GM18526 (cell line): Measurements from ENCODE around the gene ANKFY1.

Experiments
- POLR2A ChIP-seq: IDR thresholded peaks from 3 replicates; pipeline ENCODE4 v1.6.1; 2011; ENCODE audit not compliant: insufficient read length; ENCODE audit errors: extremely low read depth

The ANKFY1 gene

GRCh38 chr17:4178651-4179050, 85.1 kb downstream of the ANKFY1 start:
- no peak for TF ChIP-seq POLR2A

GRCh38 chr17:4177806-4178205, 86.0 kb downstream of the ANKFY1 start:
- TF ChIP-seq POLR2A = no peak

- TF ChIP-seq POLR2A = no peak
These were observed 86.8 kb downstream of the ANKFY1 start for GRCh38 chr17:4176808-4177472.

- no peak for TF ChIP-seq POLR2A
These were observed 87.6 kb downstream of the ANKFY1 start for GRCh38 chr17:4175921-4176807.

- no peak for TF ChIP-seq POLR2A
These were observed 89.2 kb downstream of the ANKFY1 start for GRCh38 chr17:4174556-4174955.

DNA sequence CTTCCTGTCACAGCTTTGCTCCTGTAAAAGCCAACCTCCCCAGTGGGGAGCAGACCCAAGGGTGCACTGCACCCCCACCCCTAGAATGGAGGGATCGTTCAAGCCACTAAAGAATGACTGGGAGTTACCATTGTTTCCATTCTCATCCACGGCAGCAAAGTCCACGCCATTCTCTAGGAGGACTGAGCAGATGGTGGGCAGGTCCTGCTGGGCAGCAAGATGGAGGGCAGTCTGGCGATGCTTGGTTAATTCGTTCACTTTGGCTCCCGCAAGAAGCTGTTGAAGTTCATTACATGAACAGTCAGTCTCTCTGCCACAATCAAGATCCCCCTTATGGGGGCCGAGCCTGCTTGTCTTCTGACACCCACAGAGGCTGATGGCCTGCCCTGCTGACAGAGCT, 90.0 kb downstream of the ANKFY1 start:
- no peak for TF ChIP-seq POLR2A

DNA sequence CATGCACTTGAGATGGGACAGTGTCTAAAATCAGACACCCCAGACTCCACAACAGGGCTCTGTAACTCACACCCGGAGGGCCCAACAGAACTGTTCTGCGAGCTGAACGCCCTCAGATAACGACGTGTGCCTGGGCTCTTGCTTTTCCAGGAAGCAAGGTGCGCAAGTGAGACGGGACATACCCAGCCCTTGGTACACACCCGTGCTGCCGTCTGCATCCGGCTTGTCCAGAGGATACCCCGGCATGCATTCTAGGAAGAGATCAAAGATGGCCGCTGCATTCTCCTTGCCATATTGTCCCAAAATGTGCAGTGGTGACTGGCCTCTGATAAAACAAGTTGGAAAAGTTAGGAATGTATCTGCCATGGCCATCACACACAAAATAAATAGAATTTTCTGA, 91.4 kb downstream of the ANKFY1 start:
- TF ChIP-seq POLR2A = no peak

GRCh38 chr17:4170639-4171280, 93.0 kb downstream of the ANKFY1 start:
- TF ChIP-seq POLR2A = no peak

DNA sequence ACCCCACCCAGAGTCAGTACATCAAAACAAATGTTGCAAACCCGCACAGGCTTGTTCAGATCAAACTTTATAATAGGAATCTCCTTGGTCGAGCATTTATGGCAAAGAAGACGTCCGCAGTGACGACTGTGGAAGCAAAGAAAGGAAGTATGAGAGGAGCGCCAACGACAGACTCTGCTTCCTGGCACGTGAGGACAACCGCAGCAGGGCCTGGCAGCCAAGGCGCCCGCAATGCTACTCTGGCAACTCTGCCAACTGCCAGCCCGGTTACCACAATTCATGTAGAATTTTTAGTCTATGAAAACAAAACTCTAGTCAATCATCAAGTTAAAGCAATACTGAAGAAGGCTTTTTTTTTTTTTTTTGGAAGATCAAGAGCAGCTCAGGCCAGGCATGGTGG, 96.0 kb downstream of the ANKFY1 start:
- TF ChIP-seq POLR2A = no peak

DNA sequence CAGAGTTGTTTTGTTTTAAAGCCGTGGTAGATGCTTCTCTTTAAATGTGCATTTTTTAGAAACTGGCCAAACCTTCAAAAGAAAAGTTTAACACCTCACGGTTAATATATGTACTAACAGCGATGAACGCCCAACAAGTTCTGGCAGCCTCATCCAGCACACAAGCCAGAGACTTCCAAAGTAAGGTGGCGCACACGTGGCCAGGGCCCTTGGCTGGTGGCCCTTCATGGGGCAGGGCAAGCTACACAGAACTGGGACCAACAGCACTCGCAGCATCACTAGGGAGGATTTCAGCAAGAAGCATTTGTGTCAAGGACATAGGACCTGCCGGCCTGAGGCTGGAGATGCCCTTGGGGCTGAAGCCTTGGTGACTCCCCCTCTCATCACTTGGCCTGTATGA, 97.4 kb downstream of the ANKFY1 start:
- TF ChIP-seq POLR2A = no peak

DNA sequence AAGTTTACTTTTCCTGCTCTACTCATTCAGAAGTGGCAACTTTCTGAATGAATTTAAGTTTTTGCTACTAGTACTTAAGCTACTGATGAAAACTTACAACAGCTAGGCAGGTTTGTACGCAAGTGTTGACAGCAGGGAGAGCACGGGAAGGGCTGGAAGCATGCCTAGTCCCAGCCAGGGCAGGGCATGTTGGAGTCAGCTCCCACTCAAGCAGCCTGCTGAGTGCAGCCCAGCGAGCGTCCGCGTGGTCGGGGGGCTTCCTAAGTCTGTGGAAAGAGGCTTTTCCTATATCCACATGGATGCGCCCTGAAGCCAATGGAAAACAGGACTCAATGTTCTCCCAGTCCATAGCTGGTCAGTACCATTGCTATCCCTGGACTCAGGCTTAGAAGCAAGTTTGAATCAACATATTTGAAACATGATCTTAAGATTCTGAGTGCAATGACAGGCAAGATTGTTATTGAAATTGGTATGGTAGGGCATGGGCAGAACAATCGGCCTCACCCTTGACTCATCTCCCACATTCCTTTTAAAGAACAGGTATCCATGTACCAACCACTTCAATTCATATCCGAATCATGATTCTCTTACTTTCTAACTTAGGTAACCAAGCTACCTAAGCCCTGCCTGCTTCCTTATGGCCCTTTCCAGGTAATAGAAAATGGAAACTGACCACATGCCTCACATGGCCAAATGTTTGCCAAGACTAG, 98.3 kb downstream of the ANKFY1 start:
- no peak for TF ChIP-seq POLR2A

- TF ChIP-seq POLR2A = no peak
These were observed 99.8 kb downstream of the ANKFY1 start for GRCh38 chr17:4163951-4164350.

DNA sequence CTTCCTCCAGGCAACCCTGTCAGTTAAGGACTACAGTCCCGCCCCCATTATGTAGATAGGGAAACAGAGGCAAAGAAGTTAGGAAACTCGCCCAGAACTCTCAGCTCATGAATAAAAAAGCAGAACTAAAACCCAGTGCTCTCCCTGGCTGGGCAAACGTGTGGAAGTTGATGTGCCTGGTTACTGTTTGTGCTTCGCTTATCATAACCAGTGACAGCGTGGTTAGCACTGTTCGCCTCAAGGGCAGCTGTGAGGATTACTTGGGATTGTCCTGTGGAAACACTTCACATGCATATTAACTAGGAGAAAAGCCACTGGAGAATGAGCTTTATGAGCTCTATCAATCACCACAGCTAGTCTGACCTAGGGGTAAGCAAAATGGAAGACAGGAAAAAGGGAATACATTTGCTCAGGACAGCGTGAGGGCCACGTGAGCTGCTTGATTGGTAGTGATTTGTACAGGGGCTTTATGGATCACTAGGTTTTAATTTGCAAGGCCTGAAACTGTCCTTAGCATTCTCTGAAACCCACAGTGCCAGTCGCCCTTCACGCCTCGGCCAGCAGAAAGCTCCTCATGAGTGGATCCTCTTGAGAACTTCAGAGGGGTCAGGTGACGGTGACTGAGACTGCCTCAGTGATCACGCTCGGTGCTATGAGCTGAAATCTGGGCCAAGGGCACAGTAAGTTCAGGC, 100.9 kb downstream of the ANKFY1 start:
- TF ChIP-seq POLR2A = no peak

DNA sequence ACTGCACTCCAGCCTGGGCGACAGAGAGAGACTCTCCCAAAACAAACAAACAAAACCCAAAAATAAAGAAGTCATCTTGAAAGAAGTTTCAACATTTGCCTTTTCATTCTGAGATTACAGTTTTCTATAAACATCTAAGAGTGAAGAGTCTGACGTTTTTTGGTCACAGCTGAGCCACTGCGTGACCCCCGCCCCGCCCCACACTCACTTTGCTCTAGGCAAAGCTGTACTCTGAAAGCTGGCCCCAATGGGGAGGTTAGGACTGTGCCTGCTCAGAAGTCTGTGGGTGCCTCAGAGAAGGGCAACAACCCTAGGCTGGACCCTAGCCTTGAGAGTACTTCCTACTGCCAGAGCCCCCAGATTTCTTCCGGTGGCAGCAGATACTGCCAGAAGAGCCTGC, 101.5 kb downstream of the ANKFY1 start:
- no peak for TF ChIP-seq POLR2A

GRCh38 chr17:4161967-4162305, 101.8 kb downstream of the ANKFY1 start:
- TF ChIP-seq POLR2A = no peak
